ENCODE measurements around the gene HOXD8.

Gene HOXD8

GRCh38 chr2:176154576-176155252, 25.2 kb downstream of the HOXD8 start:
- peaks cover 100% of the 10 kb centered on the region for H3K27me3 ChIP-seq
- TF ChIP-seq CTCF (IDR thresholded peaks at IDR 0.05): no peak
- H3K4me3 ChIP-seq (ENCODE audit: low read depth in 1 of 2, low read length in 1 of 2): no peak overlapping the region
- H3K4me1 ChIP-seq (ENCODE audit: control insufficient read depth in 1 of 2, insufficient read depth in 1 of 2, low read depth in 1 of 2, low read length in 1 of 2): no peaks in the 10 kb centered on the region
- H3K27ac ChIP-seq: no peak overlapping the region
- H3K36me3 ChIP-seq: no peaks in the 10 kb centered on the region
- H3K9me3 ChIP-seq: no peaks in the 10 kb centered on the region

- Histone ChIP-seq H3K27ac (no peak overlapping the region), H3K4me1 (ENCODE audit: control insufficient read depth in 1 of 2, insufficient read depth in 1 of 2, low read depth in 1 of 2, low read length in 1 of 2) (no peaks in the 10 kb centered on the region), H3K36me3 (no peaks in the 10 kb centered on the region), H3K27me3 (peaks cover 100% of the 10 kb centered on the region), H3K9me3 (no peaks in the 10 kb centered on the region), H3K4me3 (ENCODE audit: low read depth in 1 of 2, low read length in 1 of 2) (no peak overlapping the region)
- TF ChIP-seq CTCF (IDR thresholded peaks at IDR 0.05): no peak
These were observed 26.0 kb downstream of the HOXD8 start for GRCh38 chr2:176155356-176156044.

- no peaks in the 10 kb centered on the region for H3K4me1 ChIP-seq (ENCODE audit: control insufficient read depth in 1 of 2, insufficient read depth in 1 of 2, low read depth in 1 of 2, low read length in 1 of 2)
- H3K9me3 ChIP-seq: no peaks in the 10 kb centered on the region
- H3K27me3 ChIP-seq: peaks cover 100% of the 10 kb centered on the region
- H3K4me3 ChIP-seq (ENCODE audit: low read depth in 1 of 2, low read length in 1 of 2): no peak overlapping the region
- no peak for TF ChIP-seq CTCF (IDR thresholded peaks at IDR 0.05)
- no peaks in the 10 kb centered on the region for H3K36me3 ChIP-seq
- H3K27ac ChIP-seq: no peak overlapping the region
These were observed 26.8 kb downstream of the HOXD8 start for GRCh38 chr2:176156301-176156806.

- Histone ChIP-seq H3K4me3 (ENCODE audit: low read depth in 1 of 2, low read length in 1 of 2) (no peak within 1 kb of the TSS), H3K27me3 (peaks cover 100% of the 10 kb centered on the region)
These were observed 27.4 kb downstream of the HOXD8 start, which contains the start of gene HOXD3 for GRCh38 chr2:176156807-176157498. Gene HOXD3, plus strand, starts transcription at chr2:176157307. Its CDS starts 11,808 bp downstream, at chr2:176169115.

More at GRCh38 chr2:176156807-176157498, 27.4 kb downstream of the HOXD8 start, which contains the start of gene HOXD3:
- Histone ChIP-seq H3K9me3 (no peaks in the 10 kb centered on the region), H3K4me1 (ENCODE audit: control insufficient read depth in 1 of 2, insufficient read depth in 1 of 2, low read depth in 1 of 2, low read length in 1 of 2) (no peaks in the 10 kb centered on the region), H3K27ac (no peak within 1 kb of the TSS), H3K36me3 (no peaks in the 10 kb centered on the region)
- no peak for TF ChIP-seq CTCF (IDR thresholded peaks at IDR 0.05)

Data from neutrophil (primary cell).